NCI-H2107 (cell line): Measurements from ENCODE around the gene BCCIP.

ENCODE experiments used
- DNase-seq: peaks from one replicate; lab custom pipeline; 2025; lab: John Stamatoyannopoulos, UW

Gene BCCIP

GRCh38 chr10:125844751-125845221 lies 21.4 kb downstream of the BCCIP start:
- no peak for DNase-seq

GRCh38 chr10:125845617-125846016 lies 22.3 kb downstream of the BCCIP start:
- no peak for DNase-seq

- no peak for DNase-seq
Observed at GRCh38 chr10:125846894-125847293, 23.5 kb downstream of the BCCIP start.

- DNase-seq: no peak
Observed at GRCh38 chr10:125848371-125848770, 25.0 kb downstream of the BCCIP start.

- no peak for DNase-seq
Observed at GRCh38 chr10:125848857-125849256, 25.5 kb downstream of the BCCIP start.

- no peak for DNase-seq
Observed at GRCh38 chr10:125849448-125849847, 26.1 kb downstream of the BCCIP start.

- no peak for DNase-seq
Observed at GRCh38 chr10:125850766-125851731, 27.7 kb downstream of the BCCIP start.

GRCh38 chr10:125852487-125852886 lies 29.1 kb downstream of the BCCIP start:
- no peak for DNase-seq

GRCh38 chr10:125857185-125857760 lies 33.9 kb downstream of the BCCIP start:
- DNase-seq: no peak

GRCh38 chr10:125859128-125859817 lies 35.9 kb downstream of the BCCIP start:
- no peak for DNase-seq

- no peak for DNase-seq
Observed at GRCh38 chr10:125865120-125865519, 41.8 kb downstream of the BCCIP start.

- no peak for DNase-seq
Observed at GRCh38 chr10:125866421-125867029, 43.2 kb downstream of the BCCIP start.

- no peak for DNase-seq
Observed at GRCh38 chr10:125868372-125868975, 45.1 kb downstream of the BCCIP start.

- DNase-seq: no peak
Observed at GRCh38 chr10:125871338-125871737, 48.0 kb downstream of the BCCIP start.

- DNase-seq: no peak
Observed at GRCh38 chr10:125878957-125879835, 55.9 kb downstream of the BCCIP start.

- no peak for DNase-seq
Observed at GRCh38 chr10:125880719-125881118, 57.4 kb downstream of the BCCIP start.

- DNase-seq: no peak
Observed at GRCh38 chr10:125881192-125881591, 57.8 kb downstream of the BCCIP start, which contains the start of gene DHX32. TSS of gene DHX32 (minus strand) at chr10:125881292. CDS start at chr10:125880824, 468 bp downstream.

- no peak for DNase-seq
Observed at GRCh38 chr10:125882596-125882995, 59.2 kb downstream of the BCCIP start.

- no peak for DNase-seq
Observed at GRCh38 chr10:125883211-125883610, 59.9 kb downstream of the BCCIP start.
